Activated T-cell treated with anti-CD3 and anti-CD28 coated beads, Interleukin-2, amount 50 U/mL, for 24 hours (primary cell): Measurements from ENCODE around the gene BMI1.
"Not testable (repeated sequence)": the region's sequence is repeated elsewhere in the genome, so short reads cannot be mapped to it uniquely, and the experiment has no call there.

ENCODE experiments used
- DNase-seq: peaks from one replicate; pipeline ENCODE4 v3.0.0-alpha.2; 2020
- H3K27ac Mint-ChIP-seq: 2 replicates; pipeline ENCODE4 v1.8.0; 2020; ENCODE audit warnings: mild to moderate bottlenecking, mixed read lengths
- H3K27me3 Mint-ChIP-seq: 2 replicates; pipeline ENCODE4 v1.8.0; 2020; ENCODE audit warnings: mixed read lengths
- H3K36me3 Mint-ChIP-seq: 2 replicates; pipeline ENCODE4 v1.8.0; 2020; ENCODE audit warnings: low read depth, mixed read lengths
- H3K4me1 Mint-ChIP-seq: 2 replicates; pipeline ENCODE4 v1.8.0; 2020; ENCODE audit warnings: low read depth, mixed read lengths
- H3K4me3 Mint-ChIP-seq: 2 replicates; pipeline ENCODE4 v1.8.0; 2020; ENCODE audit warnings: mild to moderate bottlenecking, moderate library complexity, mixed read lengths
- H3K9me3 Mint-ChIP-seq: 2 replicates; pipeline ENCODE4 v1.8.0; 2020; ENCODE audit warnings: mixed read lengths

BMI1 gene

DNA sequence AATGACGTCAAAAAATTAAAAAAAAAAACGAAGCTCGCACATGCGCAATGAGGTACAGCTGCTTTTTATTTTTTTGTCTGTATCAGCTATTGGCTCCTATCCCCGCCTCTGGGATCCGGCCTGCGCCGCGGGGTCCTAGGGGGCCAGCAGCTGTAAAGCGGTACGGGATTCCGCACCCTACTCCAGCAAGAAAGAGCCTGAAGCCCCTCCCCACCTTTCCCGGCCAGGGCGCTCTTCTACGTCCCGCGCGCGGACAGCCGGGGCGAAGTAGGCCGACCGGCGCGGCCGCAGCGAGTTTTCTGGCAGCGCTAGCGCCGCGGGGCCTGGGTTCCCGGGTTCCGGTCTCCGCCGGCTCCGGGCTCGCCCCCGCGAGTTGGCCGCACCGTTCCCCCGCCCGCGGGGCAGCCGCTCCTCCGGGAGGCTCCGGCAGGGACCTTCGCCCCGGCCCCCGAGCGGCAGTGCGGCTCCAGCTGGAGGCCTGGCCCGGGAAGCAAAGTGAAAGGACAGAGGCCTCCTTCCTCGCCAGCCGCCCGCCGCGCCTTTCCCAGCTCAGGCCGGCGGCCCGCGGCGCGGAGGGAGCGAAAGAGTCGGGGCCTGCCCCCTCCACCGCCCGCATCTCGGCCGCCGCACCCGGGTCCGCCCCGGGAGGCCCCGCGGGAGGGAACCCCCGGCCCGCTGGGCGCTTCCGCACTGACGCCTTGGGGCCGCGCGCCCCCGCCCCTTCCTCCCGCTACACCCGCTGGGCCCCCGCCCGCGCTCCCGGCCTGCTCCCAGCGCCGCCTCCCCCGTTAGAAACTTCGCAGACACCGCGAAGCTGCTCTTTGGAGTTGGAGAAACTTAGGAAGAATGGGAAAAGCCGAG, 19.7 kb downstream of the BMI1 start:
- peak overlapping the region; percentile 87 for H3K27ac Mint-ChIP-seq
- peak; percentile 82 for DNase-seq
- H3K27me3 Mint-ChIP-seq = peaks cover 84% of the 10 kb centered on the region
- peaks cover 38% of the 10 kb centered on the region for H3K4me1 Mint-ChIP-seq
- peaks cover 8% of the 10 kb centered on the region for H3K9me3 Mint-ChIP-seq
- H3K4me3 Mint-ChIP-seq = peak overlapping the region; percentile 85
- H3K36me3 Mint-ChIP-seq = no peaks in the 10 kb centered on the region

DNA sequence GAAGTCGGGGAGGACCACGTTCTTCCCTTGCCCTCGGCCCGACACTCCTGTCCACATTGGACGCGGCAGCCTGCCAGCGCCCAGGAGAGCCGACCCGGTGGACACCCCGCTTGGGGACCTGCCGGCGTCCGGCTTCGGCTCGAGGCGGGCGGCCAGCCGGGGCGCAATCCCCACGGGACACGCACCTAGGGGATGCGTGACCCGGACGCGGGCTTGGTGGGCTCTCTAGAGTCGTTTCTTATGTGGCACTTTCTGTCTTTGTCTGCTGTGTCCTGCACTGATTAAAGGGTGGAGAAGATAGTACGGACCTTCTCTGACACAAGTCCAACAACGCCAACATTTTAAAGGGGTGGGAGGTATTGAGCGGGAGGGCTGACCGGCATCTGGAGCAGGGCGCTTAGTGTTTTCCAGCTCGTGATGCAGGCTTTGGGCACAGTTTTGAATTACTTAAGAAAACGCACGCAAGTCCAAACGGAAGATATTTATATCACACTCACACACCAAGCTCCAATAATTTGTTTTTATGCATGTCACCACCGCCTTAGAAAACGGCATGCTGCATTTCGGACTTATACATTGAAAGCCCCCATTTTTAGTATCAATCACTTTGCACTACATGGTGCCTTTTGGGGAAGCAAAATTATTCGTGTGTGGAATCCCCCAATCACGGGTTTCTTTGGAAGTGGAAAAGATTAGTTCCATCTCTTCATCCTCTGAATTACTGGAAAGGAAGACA, 20.5 kb downstream of the BMI1 start:
- Mint-ChIP-seq H3K9me3 (peaks cover 9% of the 10 kb centered on the region), H3K4me3 (peak overlapping the region; percentile 72), H3K27ac (peak overlapping the region; percentile 66), H3K36me3 (no peaks in the 10 kb centered on the region), H3K27me3 (peaks cover 89% of the 10 kb centered on the region), H3K4me1 (peaks cover 38% of the 10 kb centered on the region)
- DNase-seq = no peak

DNA sequence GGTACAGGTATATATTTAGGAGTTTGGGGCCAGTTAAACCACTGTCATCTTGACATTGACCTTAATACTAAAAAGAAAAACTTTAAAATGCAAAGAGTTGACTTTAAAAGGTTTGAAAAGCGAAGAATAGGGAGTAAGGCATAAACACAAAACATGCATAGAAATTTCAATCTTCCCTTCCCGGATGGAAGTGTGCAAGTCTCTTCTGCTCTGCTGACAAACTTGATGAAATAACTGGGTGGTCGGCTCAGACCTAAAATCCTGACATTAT, 21.0 kb downstream of the BMI1 start:
- no peak overlapping the region for H3K27ac Mint-ChIP-seq
- peaks cover 89% of the 10 kb centered on the region for H3K27me3 Mint-ChIP-seq
- peaks cover 34% of the 10 kb centered on the region for H3K4me1 Mint-ChIP-seq
- no peaks in the 10 kb centered on the region for H3K36me3 Mint-ChIP-seq
- no peak overlapping the region for H3K4me3 Mint-ChIP-seq
- peaks cover 11% of the 10 kb centered on the region for H3K9me3 Mint-ChIP-seq
- no peak for DNase-seq

DNA sequence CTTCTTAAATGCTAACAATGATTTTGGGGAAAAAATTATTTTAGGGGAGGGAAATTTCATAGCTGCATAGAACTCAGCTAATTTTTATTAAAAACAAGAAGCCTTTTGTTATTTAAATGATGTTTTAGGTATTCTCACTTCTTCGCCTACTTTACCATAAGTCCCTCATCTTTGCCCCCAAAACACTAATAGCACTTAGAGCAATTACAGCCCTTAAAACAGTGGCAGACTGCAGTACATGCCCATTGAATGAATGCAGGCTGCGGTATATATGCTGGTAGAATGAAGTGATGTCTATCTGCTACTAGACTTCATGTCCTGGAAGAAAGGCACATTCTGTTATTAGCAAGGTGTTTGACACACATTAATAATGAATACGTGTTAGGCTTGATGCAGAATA, 21.5 kb downstream of the BMI1 start:
- Mint-ChIP-seq H3K36me3 (no peaks in the 10 kb centered on the region), H3K27me3 (peaks cover 86% of the 10 kb centered on the region), H3K27ac (no peak overlapping the region), H3K4me3 (no peak overlapping the region), H3K4me1 (peaks cover 29% of the 10 kb centered on the region), H3K9me3 (peaks cover 11% of the 10 kb centered on the region)
- DNase-seq = no peak

DNA sequence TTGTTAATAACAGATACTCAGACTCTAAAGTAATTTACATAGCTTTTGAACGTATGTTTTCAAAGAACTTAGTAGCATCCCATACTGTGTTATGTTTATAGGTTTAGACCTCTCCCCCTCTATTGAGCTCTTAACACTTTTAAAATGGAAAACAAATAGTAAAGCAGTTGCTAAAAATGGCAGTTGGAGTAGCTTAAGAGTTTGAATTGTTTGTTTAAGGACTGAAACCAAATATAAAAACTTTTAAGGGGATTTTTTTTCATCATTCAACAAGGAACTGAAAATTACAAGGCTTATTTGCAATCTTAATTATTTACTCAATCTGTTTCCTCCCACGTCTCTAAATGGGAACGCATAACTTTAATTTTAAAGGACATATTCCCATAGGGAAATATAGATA, 22.8 kb downstream of the BMI1 start:
- Mint-ChIP-seq H3K27ac (no peak overlapping the region), H3K9me3 (peaks cover 11% of the 10 kb centered on the region), H3K36me3 (no peaks in the 10 kb centered on the region), H3K27me3 (peaks cover 82% of the 10 kb centered on the region), H3K4me3 (no peak overlapping the region), H3K4me1 (peaks cover 28% of the 10 kb centered on the region)
- DNase-seq = no peak

DNA sequence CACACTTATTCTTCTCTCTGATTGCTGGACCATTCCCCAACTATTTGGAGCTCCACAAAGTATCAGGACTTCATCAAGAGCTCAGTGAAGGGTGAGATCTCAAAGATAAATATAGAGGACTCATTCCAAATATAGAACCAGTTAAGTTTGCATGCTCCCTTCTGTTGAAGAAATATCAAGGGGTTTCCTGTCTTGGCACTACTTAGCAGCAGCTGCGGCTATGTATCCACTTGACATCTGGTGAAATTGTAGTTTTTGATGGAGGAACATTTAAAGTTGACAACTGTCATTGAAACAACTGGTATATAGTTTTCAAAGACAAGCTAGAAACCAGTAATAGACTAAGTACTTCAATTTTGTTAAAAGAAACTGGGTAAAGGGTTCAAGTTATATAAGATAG, 23.4 kb downstream of the BMI1 start:
- no peak for DNase-seq
- peaks cover 25% of the 10 kb centered on the region for H3K4me1 Mint-ChIP-seq

DNA sequence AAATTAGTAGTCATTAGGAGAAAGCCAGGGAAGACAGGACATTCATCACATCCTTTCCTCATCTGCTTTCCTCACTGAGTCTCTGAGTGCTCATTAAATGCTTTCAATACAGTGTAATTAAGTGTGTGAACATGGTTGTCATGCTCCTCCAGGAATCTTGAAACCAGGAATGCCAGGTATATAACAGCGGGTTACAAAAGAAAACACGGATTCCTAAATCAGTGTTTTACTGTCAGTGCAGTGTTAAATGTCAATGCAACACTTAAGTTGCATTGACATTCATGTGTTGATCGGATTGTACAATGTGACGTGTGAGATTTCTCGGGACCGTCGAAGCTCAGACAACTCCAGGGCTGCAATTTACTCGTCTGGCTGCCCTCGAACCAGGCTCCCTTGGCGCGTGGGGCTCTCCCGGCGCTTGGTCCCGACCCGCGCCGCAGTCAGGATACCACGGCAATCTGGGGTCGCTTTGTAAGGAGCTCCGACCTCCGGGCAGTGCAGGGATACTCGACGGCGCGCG, 23.9 kb downstream of the BMI1 start:
- Mint-ChIP-seq H3K4me1 (peaks cover 19% of the 10 kb centered on the region), H3K4me3 (peak overlapping the region; percentile 53), H3K27ac (peak overlapping the region; percentile 75), H3K36me3 (no peaks in the 10 kb centered on the region), H3K9me3 (peaks cover 11% of the 10 kb centered on the region), H3K27me3 (peaks cover 71% of the 10 kb centered on the region)
- no peak for DNase-seq

More for the DNA sequence above, 23.4 kb downstream of the BMI1 start:
- Mint-ChIP-seq H3K4me3 (no peak overlapping the region), H3K9me3 (peaks cover 11% of the 10 kb centered on the region), H3K27ac (no peak overlapping the region), H3K27me3 (peaks cover 77% of the 10 kb centered on the region), H3K36me3 (no peaks in the 10 kb centered on the region)

DNA sequence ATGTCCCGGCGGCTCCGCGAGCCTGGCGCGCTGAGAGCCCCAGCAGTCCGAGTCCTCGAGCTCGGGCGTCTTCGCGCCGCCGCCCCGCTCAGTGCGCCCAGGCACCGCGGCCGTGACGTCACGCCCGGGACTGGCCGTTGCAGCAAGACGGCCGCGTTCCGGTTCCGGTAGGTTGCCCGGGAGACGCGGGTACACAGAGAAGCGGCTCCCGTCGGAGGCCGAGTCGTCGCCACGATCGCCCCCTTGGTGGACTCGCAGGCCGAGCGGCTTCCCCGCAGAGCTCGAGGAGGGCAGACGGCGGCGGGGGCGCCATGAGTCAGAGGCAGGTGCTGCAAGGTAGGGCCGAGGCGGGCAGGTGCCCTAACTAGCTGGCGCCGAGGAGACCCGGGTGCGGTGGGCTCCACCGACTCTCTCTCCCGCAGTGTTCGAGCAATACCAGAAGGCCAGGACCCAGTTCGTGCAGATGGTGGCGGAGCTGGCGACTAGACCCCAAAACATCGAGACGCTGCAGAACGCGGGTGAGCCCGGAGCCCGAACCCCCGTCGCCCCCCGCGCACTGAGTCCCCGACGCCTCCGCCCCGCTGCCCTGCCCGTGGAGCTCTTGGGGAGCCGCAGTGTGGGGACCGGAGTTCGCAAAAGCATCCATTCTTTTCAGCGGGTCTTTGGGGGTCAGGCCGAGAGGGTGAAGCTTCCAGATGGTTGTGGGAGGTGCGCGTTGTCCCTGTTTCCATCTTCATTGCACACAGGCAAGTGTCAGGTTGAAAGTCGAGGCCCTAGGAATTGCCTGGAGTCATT, 24.6 kb downstream of the BMI1 start, which contains the start of gene SPAG6:
TSS of gene SPAG6 (plus strand) at position 196 of the 795 bp plus-strand sequence. CDS start at position 312, 116 bp downstream.
- DNase-seq = peak; percentile 65
- peaks cover 14% of the 10 kb centered on the region for H3K4me1 Mint-ChIP-seq
- peak within 1 kb of the TSS; percentile 75 for H3K27ac Mint-ChIP-seq
- H3K27me3 Mint-ChIP-seq = peaks cover 66% of the 10 kb centered on the region
- H3K4me3 Mint-ChIP-seq = peak within 1 kb of the TSS; percentile 53
- peaks cover 11% of the 10 kb centered on the region for H3K9me3 Mint-ChIP-seq
- H3K36me3 Mint-ChIP-seq = no peaks in the 10 kb centered on the region

DNA sequence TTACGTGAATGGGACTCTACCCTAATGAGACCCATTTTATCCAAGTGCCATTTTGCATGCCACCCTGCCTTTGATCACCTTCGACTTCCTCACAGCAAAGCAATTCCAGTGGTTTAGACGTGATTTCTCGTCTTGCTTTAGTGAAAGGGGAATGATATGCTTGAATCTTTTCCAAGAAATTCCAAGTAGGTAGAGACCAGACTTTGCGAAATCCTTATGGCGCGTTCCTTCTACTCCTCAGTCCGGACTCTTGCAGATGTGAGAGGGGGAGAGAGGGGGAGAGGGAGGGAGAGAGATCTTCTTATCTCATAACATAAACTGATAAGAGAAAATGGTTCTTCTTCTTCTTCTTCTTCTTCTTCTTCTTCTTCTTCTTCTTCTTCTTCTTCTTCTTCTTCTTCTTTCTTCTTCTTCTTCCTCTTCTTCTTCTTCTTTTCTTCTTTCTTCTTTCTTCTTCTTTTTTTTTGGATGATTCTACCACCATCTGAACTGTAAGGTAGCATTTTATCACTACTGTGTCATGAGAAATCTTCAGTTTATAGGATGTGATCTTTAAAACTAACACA, 25.3 kb downstream of the BMI1 start:
- peaks cover 14% of the 10 kb centered on the region for H3K4me1 Mint-ChIP-seq
- H3K36me3 Mint-ChIP-seq = no peaks in the 10 kb centered on the region
- H3K27me3 Mint-ChIP-seq = peaks cover 66% of the 10 kb centered on the region
- H3K9me3 Mint-ChIP-seq = peaks cover 11% of the 10 kb centered on the region
- H3K27ac Mint-ChIP-seq = no peak overlapping the region
- no peak for DNase-seq
- H3K4me3 Mint-ChIP-seq = peak overlapping the region; percentile 18

DNA sequence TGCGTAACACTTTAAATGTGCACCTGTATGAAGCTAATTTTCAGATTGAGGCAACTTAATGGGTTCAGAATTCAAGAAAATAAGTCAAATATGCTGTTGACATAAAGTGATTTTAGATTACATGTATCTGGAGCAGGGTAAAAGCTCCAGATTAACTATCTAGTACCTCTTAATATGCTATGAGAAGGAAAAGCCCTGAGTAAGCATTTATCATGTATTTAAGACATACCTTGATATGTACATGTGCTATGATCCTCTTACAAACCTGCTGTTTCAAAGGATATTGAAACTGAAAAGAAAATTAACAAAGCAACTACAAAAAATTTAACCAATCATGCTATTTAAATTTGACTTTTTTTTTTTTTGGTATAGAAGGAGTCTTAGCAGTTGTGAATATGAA, 28.9 kb downstream of the BMI1 start:
- DNase-seq = no peak
- Mint-ChIP-seq H3K4me3 (no peak overlapping the region), H3K36me3 (no peaks in the 10 kb centered on the region), H3K9me3 (peaks cover 5% of the 10 kb centered on the region), H3K27ac (no peak overlapping the region), H3K27me3 (peaks cover 40% of the 10 kb centered on the region), H3K4me1 (peaks cover 5% of the 10 kb centered on the region)

DNA sequence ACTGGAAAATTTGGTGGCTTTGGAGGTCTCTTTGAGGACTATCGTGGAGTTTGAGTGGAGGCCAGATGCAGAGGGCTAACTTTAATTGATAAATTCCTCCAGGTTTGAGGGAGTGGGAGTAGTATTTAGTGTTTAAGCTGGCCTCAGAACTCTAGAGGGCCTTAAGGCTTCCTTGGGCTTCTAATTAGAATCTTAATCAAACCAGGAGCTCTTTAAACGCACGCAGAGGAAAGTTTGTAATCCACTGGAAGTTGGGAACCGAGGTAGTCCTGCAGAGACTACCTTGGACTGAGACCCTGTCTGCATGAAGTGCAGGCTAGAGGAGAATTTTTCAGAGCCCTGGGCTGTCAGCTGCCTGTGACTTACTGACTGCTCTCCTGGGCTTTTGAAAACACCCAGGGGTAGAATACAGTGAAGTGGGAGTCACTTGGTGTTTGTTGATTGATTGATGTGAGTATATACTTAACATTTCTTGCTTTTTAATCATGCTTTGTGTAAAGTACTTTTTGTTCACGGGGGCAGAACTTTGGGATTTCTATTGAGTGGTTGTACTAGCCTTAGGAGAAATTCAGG, 30.3 kb downstream of the BMI1 start:
- Mint-ChIP-seq H3K9me3 (peaks cover 3% of the 10 kb centered on the region), H3K4me3 (no peak overlapping the region), H3K4me1 (no peaks in the 10 kb centered on the region), H3K27ac (no peak overlapping the region), H3K36me3 (no peaks in the 10 kb centered on the region), H3K27me3 (peaks cover 26% of the 10 kb centered on the region)
- no peak for DNase-seq

DNA sequence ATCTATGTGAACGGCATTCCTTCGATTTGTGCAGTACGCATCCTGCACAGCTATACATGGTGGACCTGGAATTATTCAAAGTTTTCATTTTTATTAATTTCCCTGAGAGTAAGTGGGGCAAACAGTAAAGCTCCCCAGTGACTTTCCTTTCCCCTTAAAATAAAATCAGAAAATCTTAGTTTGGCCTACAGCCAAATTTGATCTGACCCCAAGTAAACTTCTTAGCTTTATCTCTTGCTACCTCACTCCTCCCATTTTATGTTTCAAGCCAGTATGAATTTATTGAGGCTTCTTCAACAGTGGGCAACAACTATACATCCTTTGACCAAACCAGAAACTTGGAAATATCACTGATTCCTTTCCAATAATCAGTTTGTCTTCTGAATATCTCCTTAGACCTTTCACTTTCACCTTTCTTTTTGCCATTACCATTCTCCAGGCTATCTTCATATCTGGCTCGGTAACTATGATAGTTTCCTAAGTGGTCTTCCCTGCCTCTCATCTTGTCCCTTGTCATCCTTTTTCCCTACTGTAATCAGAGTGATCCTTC, 35.5 kb downstream of the BMI1 start:
- DNase-seq = no peak
- Mint-ChIP-seq H3K9me3 (no peaks in the 10 kb centered on the region), H3K4me1 (no peaks in the 10 kb centered on the region), H3K27ac (no peak overlapping the region), H3K4me3 (no peak overlapping the region), H3K27me3 (peaks cover 7% of the 10 kb centered on the region), H3K36me3 (no peaks in the 10 kb centered on the region)

DNA sequence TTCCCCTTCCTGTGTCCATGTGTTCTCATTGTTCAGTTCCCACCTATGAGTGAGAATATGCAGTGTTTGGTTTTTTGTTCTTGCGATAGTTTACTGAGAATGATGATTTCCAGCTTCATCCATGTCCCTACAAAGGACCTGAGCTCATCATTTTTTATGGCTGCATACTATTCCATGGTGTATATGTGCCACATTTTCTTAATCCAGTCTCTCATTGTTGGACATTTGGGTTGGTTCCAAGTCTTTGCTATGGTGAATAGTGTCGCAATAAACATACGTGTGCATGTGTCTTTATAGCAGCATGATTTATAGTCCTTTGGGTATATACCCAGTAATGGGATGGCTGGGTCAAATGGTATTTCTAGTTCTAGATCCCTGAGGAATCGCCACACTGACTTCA, 36.9 kb downstream of the BMI1 start:
- not testable (repeated sequence) for H3K4me3 Mint-ChIP-seq, H3K36me3 Mint-ChIP-seq, H3K4me1 Mint-ChIP-seq, H3K27ac Mint-ChIP-seq, DNase-seq, H3K9me3 Mint-ChIP-seq, H3K27me3 Mint-ChIP-seq

DNA sequence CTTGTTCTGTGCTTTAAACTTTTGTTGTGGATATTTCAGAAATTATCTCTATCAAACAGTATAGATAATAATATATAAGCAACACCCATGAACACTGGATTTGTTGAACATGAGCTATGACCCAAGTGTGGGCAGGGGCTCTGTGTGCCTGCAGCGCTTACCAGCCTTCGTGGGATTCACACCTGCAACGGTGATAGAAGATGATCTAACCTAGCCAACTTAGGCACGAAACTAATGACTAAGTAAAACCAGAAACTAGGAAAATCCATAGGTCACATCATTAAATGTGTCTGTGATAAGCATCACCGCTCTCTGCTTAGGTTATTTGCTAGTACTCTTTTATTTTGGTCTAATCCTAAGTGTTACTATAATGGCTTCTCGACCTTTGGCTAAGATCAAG, 42.4 kb downstream of the BMI1 start:
- DNase-seq = no peak
- peaks cover 29% of the 10 kb centered on the region for H3K4me1 Mint-ChIP-seq
- no peaks in the 10 kb centered on the region for H3K27me3 Mint-ChIP-seq
- H3K27ac Mint-ChIP-seq = no peak overlapping the region
- no peaks in the 10 kb centered on the region for H3K36me3 Mint-ChIP-seq
- no peak overlapping the region for H3K4me3 Mint-ChIP-seq
- no peaks in the 10 kb centered on the region for H3K9me3 Mint-ChIP-seq
